OCI-LY7 (cell line): ENCODE data around the gene APOC4.
"Not testable (repeated sequence)": the region's sequence is repeated elsewhere in the genome, so short reads cannot be mapped to it uniquely, and the experiment has no call there.

Experiments used
- EZH2phosphoT487 ChIP-seq: fragments of 200-600 bp; sonication (generic); IDR thresholded peaks from 2 replicates; pipeline ENCODE4 v1.6.1; 2018; ENCODE audit warnings: low read depth, borderline replicate concordance, mild to moderate bottlenecking, mixed run types, antibody characterized with exemption, low read length, moderate library complexity, mixed read lengths
- TF ChIP-seq, protein P1 (sequence below): fragments of 200-600 bp; sonication (generic); conservative IDR thresholded peaks from 2 replicates; pipeline ENCODE4 v1.5.1; 2014; ENCODE audit warnings: mild to moderate bottlenecking, antibody characterized with exemption, low read length, moderate library complexity, mixed read lengths

DNA sequence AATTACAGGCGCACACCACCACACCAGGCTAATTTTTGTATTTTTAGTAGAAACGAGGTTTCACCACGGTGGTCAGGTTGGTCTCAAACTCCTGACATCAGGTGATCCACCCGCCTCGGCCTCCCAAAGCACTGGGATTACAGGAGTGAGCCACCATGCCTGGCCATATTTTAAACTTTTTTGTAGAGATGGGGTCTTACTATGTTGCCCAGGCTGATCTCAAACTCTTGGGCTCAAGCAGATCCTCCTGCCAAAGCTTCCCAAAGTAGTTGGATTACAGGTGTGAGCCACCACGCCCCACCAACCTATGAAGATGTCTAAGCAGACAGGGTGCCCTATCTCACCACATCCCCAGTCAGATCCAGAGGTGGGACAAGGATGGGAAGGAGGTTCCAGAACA lies 30.1 kb upstream of the APOC4 start:
- TF ChIP-seq, protein P1, sequence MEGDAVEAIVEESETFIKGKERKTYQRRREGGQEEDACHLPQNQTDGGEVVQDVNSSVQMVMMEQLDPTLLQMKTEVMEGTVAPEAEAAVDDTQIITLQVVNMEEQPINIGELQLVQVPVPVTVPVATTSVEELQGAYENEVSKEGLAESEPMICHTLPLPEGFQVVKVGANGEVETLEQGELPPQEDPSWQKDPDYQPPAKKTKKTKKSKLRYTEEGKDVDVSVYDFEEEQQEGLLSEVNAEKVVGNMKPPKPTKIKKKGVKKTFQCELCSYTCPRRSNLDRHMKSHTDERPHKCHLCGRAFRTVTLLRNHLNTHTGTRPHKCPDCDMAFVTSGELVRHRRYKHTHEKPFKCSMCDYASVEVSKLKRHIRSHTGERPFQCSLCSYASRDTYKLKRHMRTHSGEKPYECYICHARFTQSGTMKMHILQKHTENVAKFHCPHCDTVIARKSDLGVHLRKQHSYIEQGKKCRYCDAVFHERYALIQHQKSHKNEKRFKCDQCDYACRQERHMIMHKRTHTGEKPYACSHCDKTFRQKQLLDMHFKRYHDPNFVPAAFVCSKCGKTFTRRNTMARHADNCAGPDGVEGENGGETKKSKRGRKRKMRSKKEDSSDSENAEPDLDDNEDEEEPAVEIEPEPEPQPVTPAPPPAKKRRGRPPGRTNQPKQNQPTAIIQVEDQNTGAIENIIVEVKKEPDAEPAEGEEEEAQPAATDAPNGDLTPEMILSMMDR = not testable (repeated sequence)
- TF ChIP-seq EZH2phosphoT487 = not testable (repeated sequence)
